Body of pancreas (tissue), 4 donors: ENCODE data around the gene FAM237A. TPM values are rescaled to one million over a fixed set of nuclear protein-coding genes. Genes with fewer than 3 reads are reported as not detected.

ENCODE experiments used
- ATAC-seq: fragments of 150-250 bp; one replicate; pipeline ENCODE4 v1.9.1; 2016
- DNase-seq, 4 donors: peaks; one replicate each; pipeline ENCODE4 v3.0.0-alpha.2; 2019
- H3K27ac ChIP-seq, 4 donors: fragments of 200-600 bp; sonication (generic); 1 replicate in 3 of 4; 2 replicates in 1 of 4; pipeline versions ENCODE4 v1.5.1 to v1.6.1; 2016 to 2019; ENCODE audit warnings: mild to moderate bottlenecking in 1 of 4, mixed read lengths in 1 of 4, moderate library complexity in 1 of 4
- H3K27me3 ChIP-seq, 2 donors: fragments of 200-600 bp; sonication (generic); one replicate each; pipeline ENCODE4 v1.6.0; 2016; ENCODE audit warnings: mild to moderate bottlenecking in 1 of 2
- H3K36me3 ChIP-seq, 2 donors: fragments of 200-600 bp; sonication (generic); replicated peaks in 1 of 2; 2 replicates each; pipeline ENCODE4 v1.5.1; 2016; ENCODE audit warnings: low read depth in 2 of 2; ENCODE audit not compliant: insufficient read depth in 1 of 2
- H3K4me1 ChIP-seq: fragments of 200-600 bp; sonication (generic); one replicate; pipeline ENCODE4 v1.6.0; 2016
- H3K4me3 ChIP-seq, 2 donors: fragments of 200-600 bp; sonication (generic); 1 replicate in 1 of 2; 2 replicates in 1 of 2; pipeline ENCODE4 v1.5.1; 2016 to 2019
- H3K9me3 ChIP-seq, 3 donors: fragments of 200-600 bp; sonication (generic); 1 replicate in 2 of 3; 2 replicates in 1 of 3; pipeline ENCODE4 v1.5.1; 2016
- POLR2A ChIP-seq, 3 donors: fragments of 450-650 bp; IDR thresholded peaks; one replicate each; pipeline ENCODE4 v1.6.1; 2016; ENCODE audit warnings: antibody characterized with exemption in 3 of 3, mild to moderate bottlenecking in 2 of 3
- WGBS, 2 donors: methylation state at CpG; one replicate each; pipeline ENCODE4 v1.1.5; 2017; 5-methylcytosine and 5-hydroxymethylcytosine counted together
- intact Hi-C: fragments of 100-400 bp; cut with DNase I; formaldehyde crosslinking; loops from one replicate; pipeline ENCODE4 v1.15.1; 2023
- total RNA-seq, 2 donors: library from RNA; depleted of rRNA; stranded (reverse); fragments of >200 nt; gene quantifications; one replicate each; pipeline ENCODE4 v1.1.0, GENCODE V29; 2016
- TF ChIP-seq, protein P1 (sequence below), 7 experiments: fragments of 450-650 bp in 4 of 7; fragments of 200-600 bp in 3 of 7; sonication (generic) in 3 of 7; IDR thresholded peaks; one replicate each; pipeline ENCODE4 v1.5.1; 2016 to 2019; ENCODE audit warnings: antibody characterized with exemption in 7 of 7

Gene FAM237A
- total RNA-seq, 2 donors from 2014 or later = not detected

DNA sequence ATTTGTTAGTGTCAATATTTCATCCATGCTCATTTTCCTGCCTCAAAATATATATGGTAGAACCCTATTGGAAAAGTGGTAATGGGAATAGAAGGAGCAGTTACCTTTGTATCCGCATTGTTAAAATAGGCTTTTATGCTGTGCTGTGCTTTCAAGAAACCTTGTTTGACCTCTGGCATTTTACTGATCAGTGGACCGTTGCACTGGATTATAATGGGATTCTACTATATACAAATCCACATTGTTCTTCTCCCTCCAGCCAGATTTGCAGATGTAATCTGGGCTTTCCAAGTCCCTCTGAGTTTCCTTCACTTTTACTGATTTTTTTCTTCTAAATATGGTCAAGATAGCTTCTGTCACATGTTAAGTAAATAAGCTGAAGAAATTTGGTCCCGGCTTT is 23.3 kb upstream of the FAM237A start:
- H3K4me3 ChIP-seq = no peak overlapping the region
- no peaks in the 10 kb centered on the region for H3K9me3 ChIP-seq
- ATAC-seq (no peak), DNase-seq (no peak)
- H3K27ac ChIP-seq = no peak overlapping the region
- no peaks in the 10 kb centered on the region for H3K4me1 ChIP-seq
- TF ChIP-seq, protein P1, sequence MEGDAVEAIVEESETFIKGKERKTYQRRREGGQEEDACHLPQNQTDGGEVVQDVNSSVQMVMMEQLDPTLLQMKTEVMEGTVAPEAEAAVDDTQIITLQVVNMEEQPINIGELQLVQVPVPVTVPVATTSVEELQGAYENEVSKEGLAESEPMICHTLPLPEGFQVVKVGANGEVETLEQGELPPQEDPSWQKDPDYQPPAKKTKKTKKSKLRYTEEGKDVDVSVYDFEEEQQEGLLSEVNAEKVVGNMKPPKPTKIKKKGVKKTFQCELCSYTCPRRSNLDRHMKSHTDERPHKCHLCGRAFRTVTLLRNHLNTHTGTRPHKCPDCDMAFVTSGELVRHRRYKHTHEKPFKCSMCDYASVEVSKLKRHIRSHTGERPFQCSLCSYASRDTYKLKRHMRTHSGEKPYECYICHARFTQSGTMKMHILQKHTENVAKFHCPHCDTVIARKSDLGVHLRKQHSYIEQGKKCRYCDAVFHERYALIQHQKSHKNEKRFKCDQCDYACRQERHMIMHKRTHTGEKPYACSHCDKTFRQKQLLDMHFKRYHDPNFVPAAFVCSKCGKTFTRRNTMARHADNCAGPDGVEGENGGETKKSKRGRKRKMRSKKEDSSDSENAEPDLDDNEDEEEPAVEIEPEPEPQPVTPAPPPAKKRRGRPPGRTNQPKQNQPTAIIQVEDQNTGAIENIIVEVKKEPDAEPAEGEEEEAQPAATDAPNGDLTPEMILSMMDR (IDR thresholded peaks at IDR 0.05) = no peak
- no peak for TF ChIP-seq POLR2A (IDR thresholded peaks at IDR 0.05)
- 72 to 77% methylated on average over 3 of the region's 3 CpGs for WGBS, 2 donors
- no peaks in the 10 kb centered on the region for H3K36me3 ChIP-seq
- no peaks in the 10 kb centered on the region for H3K27me3 ChIP-seq
- intact Hi-C loops = no loop called here

DNA sequence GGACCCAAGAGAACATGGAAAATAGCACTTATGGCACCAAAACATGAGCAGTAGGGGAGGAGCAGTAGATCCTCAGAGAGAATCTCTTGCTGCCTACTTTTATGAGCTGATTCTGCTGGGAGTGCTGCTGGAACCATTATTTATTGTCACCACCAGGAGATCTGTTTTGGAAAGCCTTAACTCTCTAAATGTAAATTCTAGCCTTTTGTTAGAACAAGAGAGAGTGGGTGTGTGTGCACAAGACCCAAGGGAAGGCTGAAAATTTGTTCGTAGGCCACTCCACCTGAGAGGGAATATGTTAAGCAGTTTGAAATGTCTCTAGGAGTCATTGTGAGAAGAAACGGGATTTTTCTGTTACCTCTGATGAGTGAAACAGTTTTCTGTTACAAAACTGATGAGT is 16.2 kb upstream of the FAM237A start:
- Histone ChIP-seq H3K4me3 (no peak overlapping the region), H3K36me3 (no peaks in the 10 kb centered on the region), H3K27me3 (no peaks in the 10 kb centered on the region), H3K4me1 (peaks cover 5% of the 10 kb centered on the region), H3K27ac (no peak overlapping the region), H3K9me3 (no peaks in the 10 kb centered on the region)
- DNase-seq = no peak
- WGBS, 2 donors = 81 to 86% methylated on average over 2 of the region's 2 CpGs
- TF ChIP-seq, protein P1 (IDR thresholded peaks at IDR 0.05) = no peak
- TF ChIP-seq POLR2A (IDR thresholded peaks at IDR 0.05) = no peak
- intact Hi-C loops = no loop called here
- ATAC-seq = no peak

DNA sequence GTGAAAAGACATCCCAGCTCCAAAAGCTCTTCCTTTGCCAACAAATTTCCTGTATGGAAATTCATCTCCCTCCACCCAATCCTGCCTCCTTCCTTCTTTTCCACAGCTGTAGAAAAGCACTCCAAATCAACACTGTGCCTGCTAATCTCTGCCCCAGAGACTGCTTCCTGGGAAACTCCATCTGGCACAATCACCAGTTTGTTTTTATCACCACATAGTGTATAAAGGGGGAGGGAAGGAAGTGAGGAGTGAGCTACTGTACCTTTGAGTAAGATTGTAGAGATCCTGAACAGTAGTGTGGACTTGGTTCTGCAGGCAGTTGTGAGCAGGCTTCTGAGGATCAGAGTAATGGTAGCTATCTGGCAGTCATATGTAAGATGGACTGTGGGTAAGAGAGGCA is 14.7 kb upstream of the FAM237A start:
- peak; percentile 47 for ATAC-seq
- TF ChIP-seq, protein P1 (IDR thresholded peaks at IDR 0.05) = no peak
- TF ChIP-seq POLR2A (IDR thresholded peaks at IDR 0.05) = no peak
- peaks cover 5% of the 10 kb centered on the region for H3K4me1 ChIP-seq
- no peaks in the 10 kb centered on the region for H3K9me3 ChIP-seq
- no peaks in the 10 kb centered on the region for H3K27me3 ChIP-seq
- intact Hi-C loops = no loop called here
- H3K36me3 ChIP-seq = no peaks in the 10 kb centered on the region
- no peak overlapping the region for H3K4me3 ChIP-seq
- DNase-seq = peak in 2 of 4 donors; percentile 7 to 17
- no peak overlapping the region for H3K27ac ChIP-seq

DNA sequence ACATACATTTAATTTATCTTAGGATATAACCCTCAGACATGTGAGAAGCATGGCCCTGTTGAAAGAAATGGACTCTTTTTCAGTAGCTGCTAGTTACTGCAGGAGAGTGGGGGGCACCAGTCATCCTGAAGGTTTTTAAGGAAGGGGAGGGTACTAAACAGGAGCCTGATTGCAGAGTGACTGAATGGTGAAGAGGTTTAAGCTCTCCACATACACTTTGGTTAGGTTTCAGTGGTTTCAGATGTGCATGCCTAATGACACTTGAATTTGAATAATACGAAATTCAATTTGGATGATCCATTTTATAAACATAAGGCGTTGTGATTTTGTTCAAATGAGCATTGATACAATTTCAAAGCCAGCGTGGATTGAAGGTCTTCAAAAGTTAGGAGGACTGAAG is 10.9 kb upstream of the FAM237A start:
- intact Hi-C loops = no loop called here
- Histone ChIP-seq H3K9me3 (no peaks in the 10 kb centered on the region), H3K4me1 (peaks cover 5% of the 10 kb centered on the region), H3K27me3 (no peaks in the 10 kb centered on the region), H3K4me3 (no peak overlapping the region), H3K36me3 (no peaks in the 10 kb centered on the region), H3K27ac (no peak overlapping the region)
- ATAC-seq (no peak), DNase-seq (no peak)
- WGBS, 2 donors = 41 to 71% methylated on average over 3 of the region's 3 CpGs
- TF ChIP-seq POLR2A (IDR thresholded peaks at IDR 0.05) = no peak
- TF ChIP-seq, protein P1 (IDR thresholded peaks at IDR 0.05) = no peak

DNA sequence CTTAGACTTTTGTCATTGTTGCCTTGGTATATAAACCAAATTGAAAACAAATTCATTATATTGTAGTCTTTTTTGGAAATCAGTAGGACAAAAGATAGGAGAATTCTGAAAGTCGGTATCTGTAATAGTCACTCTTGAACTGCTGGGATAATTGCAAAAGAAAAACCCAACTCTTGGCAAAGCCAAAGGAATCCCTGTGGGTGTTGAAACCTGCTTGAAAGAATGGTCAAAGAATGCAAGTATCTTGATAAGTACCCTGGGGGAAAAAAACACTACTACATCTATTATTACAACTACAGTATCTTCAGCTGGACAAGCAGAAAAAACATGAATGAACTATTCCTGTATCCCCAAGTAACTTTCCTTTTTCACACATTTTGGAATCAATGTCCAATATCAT is 7.3 kb upstream of the FAM237A start:
- DNase-seq = no peak
- Histone ChIP-seq H3K36me3 (no peaks in the 10 kb centered on the region), H3K27me3 (no peaks in the 10 kb centered on the region), H3K9me3 (no peaks in the 10 kb centered on the region), H3K4me3 (no peak overlapping the region), H3K4me1 (no peaks in the 10 kb centered on the region), H3K27ac (no peak overlapping the region)
- WGBS, 2 donors = 55 to 62% methylated on average over 1 of the region's 1 CpG
- TF ChIP-seq, protein P1 (IDR thresholded peaks at IDR 0.05) = no peak
- no peak for TF ChIP-seq POLR2A (IDR thresholded peaks at IDR 0.05)
- intact Hi-C loops = no loop called here
- ATAC-seq = no peak
